HG02763 (cell line): ENCODE data around the gene SCYL1.
"Not testable (repeated sequence)": the region's sequence is repeated elsewhere in the genome, so short reads cannot be mapped to it uniquely, and the experiment has no call there.

Source experiments
- ATAC-seq: cut with Tn5 transposase; IDR thresholded peaks from one replicate; pipeline ENCODE4 v1.9.1; 2021; ENCODE audit warnings: mild to moderate bottlenecking, moderate library complexity; ENCODE audit not compliant: unreplicated experiment

Gene SCYL1

DNA sequence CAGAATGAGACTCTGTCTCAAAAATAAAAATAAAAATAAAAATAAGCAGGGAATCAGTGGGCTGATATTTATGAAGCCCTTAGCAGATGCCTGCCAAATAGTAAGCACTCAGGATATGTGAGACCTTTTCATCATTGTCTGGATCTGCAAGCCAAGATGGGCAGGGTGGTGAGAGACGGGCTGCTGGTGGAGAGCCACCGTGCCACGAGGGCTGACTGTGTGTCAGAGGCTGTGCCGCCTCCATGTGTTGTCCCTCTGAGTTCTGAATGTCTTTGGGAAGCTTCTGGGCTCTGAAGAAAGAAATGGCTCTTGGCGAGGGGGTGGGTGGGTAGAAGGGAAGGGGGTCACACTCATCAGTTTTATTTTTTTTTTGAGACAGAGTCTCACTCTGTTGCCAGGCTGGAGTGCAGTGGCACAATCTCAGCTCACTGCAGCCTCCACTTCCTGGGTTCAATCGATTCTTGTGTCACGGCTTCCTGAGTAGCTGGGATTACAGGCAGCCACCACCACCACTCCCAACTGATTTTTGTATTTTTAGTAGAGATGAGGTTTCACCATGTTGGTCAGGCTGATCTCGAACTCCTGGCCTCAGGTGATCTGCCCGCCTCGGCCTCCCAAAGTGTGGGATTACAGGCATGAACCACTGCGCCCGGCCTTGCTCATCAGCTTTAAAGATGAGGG lies 40.1 kb downstream of the SCYL1 start:
- ATAC-seq: not testable (repeated sequence)

DNA sequence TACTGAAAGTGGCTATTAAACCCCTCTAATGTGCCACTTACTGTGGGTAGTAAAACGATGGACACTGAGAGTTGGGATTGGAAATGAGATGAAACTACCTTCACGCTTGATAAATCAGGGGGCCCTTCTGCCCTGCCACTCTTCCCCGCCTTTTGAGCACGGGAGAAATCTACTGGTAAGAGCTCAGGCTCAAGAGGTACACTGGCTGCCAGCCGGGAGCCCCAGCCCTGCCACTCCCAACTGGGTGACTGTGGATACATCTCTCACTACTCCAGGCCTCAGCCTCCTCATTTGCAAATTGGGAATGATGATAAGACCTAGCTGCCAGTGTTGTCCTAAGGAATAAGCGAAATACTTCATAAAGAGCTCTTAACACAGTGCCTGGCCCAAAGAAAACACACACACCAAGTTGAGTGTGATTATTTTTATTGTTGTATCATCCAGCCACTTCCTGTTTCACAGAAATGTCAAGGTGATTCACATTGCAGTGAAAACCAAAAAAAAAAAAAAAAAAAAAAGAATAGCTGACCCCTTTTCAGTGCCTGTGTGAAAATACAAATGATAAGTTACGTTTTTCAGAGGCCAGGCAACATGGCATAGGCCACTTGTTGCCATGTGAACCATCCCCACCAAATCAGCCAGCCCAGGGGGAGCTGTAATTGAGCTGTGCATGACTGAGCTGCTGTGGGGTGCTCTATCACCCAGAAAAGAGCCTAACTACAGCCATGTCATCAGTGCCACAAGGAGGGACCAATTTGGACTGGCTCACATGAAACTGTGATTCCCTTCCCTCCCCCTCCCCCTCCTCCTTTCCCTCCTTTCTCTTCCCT lies 41.0 kb downstream of the SCYL1 start:
- no peak for ATAC-seq

DNA sequence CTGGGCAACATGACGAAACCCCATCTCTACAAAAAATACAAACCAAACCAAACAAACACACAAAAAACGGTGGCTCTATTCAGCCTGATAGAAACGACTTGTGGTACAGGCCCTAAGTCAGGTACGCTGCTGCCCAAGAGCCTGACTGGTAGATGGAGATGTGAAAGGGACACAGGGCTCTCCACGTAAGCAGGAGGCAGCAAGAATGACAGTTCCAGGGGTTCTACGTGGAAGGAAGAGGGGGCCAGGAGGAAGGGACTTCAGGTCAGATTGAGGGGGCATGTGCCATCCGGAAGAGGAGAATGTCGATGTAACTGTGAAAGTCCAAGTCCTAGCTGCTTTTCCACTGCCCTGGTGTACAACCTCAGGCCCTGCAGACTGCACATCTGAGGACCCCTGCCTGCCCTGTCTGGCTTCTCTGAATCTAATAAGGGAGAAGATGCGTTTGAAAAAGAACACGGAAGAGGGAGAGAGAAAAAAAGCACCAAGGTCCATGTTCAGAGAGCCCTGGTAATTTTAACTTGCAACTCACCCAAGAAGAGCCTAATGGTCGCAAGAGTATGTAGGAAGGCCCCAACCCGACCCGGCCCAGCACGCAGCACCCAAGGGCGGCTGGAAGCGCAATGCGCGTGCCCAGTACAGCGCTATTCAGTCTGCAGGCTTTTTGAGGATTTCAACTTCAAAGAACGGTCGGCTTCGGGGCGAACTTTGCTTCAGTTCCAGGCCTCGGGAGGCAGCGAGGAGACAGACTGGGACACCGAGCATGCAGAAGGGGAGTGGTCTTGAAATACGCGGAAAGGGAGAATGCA lies 44.5 kb downstream of the SCYL1 start:
- no peak for ATAC-seq

DNA sequence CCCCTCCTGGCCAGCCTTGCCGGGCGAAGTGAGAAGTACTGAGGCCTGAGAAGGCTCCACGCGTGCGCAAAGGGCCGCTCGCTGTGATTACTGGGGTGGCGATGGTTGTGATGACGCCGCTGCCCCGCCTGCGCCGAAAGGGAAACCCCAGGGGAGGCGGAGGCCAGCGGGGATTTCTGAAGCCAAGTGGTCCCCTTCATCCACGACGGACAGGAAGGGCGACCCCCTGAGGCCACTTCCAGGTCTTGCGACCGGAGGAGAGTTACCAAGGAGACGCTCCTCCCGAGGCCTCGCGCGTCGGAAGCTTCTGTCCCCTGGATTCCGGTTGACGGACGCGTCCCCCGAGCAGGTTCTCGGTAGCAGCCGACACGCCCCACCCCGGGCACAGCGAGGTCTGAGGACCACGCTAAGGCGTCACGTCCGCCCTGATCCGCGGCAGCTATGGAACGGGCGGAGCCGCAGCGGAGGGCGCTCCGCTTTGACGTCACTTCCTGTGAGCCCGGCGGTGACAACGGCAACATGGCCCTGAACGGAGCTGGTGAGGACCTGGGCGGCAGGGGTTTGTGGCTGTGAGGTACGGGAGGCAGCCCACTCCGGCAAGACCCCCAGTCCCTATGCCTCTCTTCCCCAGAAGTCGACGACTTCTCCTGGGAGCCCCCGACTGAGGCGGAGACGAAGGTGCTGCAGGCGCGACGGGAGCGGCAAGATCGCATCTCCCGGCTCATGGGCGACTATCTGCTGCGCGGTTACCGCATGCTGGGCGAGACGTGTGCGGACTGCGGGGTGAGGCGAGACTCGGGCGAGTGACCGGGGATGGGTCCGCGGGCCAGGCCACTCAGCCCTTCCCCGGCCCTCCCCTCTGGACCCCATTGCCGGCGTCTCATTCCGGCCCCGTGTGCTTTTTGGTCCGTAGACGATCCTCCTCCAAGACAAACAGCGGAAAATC lies 45.4 kb downstream of the SCYL1 start, which contains the start of gene ZNRD2:
TSS of gene ZNRD2 (plus strand) at position 505 of the 946 bp plus-strand sequence. CDS start at position 520, 15 bp downstream.
- ATAC-seq: peak; percentile 54

DNA sequence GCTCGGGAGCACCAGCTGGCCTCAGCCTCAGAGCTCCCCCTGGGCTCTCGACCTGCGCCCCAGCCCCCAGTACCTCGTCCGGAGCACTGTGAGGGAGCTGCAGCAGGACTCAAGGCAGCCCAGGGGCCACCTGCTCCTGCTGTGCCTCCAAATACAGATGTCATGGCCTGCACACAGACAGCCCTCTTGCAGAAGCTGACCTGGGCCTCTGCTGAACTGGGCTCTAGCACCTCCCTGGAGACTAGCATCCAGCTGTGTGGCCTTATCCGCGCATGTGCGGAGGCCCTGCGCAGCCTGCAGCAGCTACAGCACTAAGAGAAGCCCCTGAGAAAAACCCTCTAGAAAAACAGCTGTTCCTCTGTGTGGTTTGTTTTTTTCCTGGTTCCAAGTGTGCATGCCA lies 46.5 kb downstream of the SCYL1 start:
- no peak for ATAC-seq

DNA sequence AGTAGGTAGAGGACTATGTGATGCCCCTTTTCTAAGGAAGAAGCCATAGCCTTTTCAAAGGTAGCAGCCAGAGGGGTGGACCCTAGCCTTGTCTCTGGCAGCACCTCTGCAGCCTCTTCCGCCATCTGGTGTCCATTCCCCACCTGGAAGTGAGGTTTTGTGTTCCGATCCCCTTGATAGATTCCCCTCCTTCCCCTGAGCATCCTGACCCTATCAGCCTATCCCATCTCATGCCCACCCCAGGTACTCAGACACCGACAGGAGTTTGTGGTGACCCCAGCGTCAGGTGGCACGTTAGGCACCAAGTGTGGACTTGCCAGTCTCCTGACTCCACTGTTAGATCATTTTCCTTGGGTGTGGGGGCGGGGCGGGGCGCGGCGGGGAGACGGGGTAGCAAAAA lies 47.1 kb downstream of the SCYL1 start:
- no peak for ATAC-seq

DNA sequence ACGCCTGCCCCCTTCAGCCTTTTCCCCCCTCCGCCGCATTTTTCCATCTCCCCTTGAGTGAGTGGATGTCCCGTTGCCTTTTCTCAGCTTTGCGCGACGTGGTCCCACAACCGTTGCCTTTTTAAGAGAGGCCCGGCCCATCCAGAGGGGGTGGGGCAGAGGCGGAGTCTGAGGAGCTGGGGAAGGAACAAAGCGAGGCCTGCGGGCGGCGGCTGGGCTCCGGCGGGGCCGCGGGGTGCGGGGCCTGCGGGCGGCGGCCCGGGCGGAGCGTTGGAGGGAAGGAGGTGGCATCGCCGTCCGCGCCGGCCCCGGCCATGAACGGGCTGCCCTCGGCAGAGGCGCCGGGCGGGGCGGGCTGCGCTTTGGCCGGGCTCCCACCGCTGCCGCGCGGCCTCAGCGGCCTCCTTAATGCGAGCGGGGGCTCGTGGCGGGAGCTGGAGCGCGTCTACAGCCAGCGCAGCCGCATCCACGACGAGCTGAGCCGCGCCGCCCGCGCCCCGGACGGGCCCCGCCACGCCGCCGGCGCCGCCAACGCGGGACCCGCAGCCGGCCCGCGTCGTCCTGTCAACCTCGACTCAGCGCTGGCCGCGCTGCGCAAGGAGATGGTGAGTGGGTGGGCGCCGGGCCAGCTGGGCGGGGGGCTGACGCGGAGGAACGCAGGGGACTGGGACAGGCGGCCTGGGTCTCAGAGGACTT lies 47.6 kb downstream of the SCYL1 start, which contains the start of gene FAM89B:
TSS of gene FAM89B (plus strand) at position 183 of the 696 bp plus-strand sequence. CDS start at position 315, 132 bp downstream.
- ATAC-seq: no peak

DNA sequence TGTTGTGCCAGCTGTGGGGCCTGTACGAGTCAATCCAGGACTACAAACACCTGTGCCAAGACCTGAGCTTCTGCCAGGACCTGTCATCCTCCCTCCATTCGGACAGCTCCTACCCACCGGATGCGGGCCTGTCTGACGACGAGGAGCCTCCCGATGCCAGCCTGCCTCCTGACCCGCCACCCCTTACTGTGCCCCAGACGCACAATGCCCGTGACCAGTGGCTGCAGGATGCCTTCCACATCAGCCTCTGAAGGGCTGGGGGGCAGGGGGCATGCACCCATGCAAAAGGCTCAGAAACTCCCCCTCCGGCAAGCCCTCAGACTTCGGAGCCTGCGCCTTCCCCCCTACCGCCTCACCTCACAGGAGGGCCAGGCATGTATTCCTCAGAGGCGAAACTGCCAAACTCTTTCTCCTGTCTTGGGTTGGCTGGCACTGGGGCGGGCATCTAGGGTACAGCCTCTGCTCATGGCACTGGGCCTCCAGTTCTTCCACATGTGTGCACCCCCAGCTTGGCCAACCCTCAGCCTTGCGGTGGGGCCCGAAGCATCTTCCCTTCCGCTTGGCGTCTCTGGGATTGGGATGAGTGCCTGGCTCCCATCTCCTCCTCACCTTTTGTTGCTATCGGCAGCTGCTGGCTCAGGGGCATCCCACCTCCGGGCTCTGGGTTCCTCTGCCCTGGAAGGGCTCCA lies 48.7 kb downstream of the SCYL1 start:
- ATAC-seq: no peak

DNA sequence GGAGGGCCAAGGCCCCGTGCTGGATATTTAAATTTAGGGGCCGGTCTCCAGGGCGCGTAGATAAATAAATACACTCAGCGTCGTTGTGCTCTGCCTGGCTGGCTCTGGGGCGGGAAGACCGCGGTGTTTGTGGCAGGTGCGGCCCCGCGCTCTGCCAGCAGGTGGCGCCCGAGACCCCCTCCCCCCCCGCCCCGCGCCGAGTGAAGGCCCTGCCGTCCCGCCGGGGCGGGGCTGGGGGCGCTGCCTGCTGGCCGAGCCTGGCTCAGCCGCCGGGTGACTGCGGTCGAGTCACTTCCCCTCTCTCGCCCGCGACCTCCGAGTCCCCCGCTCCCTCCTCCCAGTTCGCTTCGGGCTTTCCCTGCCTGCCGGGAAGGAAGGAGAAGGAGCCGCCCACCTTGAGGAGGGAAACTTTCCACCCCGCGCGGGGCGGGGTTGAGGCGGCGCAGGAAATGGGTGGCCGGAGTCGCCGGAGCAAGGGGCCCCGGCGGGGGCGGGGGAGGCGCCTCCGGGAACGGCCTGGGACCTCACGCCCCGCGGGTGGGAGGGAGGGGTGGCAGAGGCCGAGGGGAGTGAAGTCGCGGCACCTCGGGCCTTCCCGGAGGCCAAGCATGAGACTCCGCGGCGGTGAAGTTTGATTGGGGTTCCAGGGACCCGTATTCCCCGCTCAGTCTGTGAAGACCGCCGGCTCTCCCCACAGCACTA lies 49.4 kb downstream of the SCYL1 start:
- peak; percentile 36 for ATAC-seq

DNA sequence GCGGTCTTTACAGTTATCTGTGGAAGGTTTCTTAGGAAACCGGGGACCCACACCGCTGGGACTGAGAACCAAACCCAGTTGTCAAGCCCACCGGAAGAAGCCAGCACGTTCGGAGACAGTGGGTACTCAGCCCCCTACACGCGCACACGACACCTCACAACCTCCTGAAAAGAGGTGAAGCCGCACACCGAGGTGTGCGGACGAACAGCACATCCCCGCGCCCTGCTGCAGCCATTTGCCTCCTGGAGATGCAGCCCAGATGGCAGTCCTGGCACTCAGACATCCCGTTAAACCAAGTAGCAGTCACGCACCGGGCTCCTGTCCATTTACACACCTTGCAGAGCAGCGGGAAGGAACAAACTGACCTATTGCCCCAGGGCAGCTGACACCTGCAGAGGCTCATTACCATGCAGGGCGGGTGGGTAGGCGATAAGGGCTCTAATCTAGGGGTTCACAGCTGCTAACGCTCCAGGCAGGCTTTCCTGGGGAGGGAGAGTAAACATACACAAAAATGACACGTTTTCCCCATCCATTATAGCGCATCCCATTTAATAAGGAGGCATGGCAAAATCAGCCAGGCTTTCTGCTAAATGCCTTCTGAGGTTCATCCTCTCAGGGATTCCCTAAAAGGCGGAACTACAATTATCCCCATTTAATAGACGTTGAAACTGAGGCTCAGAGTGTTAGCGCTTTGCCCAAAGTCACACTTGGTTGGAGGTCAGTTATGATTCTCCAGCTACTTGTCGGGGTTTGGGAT lies 50.1 kb downstream of the SCYL1 start:
- ATAC-seq: no peak

DNA sequence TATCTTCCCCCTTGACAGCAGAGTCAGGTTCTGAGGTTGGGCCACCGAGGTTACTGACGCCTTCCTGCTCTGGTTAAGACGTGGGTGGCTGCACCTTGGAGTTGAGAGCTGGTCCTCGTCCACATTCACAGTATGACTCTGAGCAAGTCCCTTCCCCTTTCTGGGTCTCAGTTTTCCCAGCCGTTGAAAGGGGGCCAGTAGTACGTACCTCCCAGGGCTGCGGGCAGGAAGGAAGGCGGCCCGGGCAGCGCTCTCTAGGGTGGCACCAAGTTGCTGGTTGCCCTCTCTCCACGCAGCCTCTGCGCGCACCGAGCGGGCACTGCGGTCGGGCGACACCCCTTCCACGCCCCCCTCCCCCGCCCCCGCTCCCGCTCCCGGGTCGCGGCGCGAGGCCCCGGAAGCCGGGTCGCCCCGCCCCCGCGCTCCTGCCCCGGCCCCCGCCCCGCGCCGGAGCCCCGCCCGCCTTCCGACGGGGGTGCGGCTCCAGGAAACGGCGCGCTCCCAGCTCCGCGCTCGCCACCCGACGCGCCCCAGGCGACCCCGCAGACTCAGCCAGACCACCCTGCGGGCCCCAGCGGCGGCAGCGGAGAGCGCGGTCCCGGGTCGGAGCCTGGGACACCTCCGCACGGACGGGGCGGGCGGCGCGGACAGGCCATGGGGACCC lies 50.8 kb downstream of the SCYL1 start, which contains the start of gene EHBP1L1:
TSS of gene EHBP1L1 (plus strand) at position 486 of the 664 bp plus-strand sequence. CDS start 250 bp downstream, outside the sequence.
- ATAC-seq: peak; percentile 28

DNA sequence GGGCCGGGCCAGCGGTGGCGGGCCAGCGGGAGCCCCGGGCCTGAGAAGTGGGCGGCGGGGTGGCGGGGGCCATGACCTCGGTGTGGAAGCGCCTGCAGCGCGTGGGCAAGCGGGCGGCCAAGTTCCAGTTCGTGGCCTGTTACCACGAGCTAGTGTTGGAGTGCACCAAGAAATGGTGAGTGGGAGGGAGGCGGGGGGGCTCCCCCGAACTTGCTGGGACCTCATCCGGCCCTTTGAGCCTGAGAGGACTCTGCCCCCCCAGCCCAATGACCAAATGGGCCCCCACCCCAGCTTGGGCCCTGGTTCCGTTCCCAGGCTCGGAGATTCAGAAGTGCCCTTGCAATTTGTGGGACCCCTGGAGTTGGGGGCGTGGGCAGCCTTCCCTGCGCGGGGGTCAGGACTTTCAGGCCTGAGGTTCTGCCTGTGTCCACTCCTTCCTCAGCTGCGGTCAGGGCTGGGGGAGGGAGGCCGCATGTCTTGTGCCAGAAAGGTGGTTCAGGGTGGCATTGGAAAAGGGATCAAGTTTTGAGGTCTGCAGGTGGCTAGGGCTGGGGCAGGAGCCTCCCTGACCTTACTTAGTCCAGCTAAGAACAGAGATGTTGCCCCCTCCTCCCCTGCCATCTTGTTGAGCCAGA lies 51.5 kb downstream of the SCYL1 start:
- ATAC-seq: no peak

DNA sequence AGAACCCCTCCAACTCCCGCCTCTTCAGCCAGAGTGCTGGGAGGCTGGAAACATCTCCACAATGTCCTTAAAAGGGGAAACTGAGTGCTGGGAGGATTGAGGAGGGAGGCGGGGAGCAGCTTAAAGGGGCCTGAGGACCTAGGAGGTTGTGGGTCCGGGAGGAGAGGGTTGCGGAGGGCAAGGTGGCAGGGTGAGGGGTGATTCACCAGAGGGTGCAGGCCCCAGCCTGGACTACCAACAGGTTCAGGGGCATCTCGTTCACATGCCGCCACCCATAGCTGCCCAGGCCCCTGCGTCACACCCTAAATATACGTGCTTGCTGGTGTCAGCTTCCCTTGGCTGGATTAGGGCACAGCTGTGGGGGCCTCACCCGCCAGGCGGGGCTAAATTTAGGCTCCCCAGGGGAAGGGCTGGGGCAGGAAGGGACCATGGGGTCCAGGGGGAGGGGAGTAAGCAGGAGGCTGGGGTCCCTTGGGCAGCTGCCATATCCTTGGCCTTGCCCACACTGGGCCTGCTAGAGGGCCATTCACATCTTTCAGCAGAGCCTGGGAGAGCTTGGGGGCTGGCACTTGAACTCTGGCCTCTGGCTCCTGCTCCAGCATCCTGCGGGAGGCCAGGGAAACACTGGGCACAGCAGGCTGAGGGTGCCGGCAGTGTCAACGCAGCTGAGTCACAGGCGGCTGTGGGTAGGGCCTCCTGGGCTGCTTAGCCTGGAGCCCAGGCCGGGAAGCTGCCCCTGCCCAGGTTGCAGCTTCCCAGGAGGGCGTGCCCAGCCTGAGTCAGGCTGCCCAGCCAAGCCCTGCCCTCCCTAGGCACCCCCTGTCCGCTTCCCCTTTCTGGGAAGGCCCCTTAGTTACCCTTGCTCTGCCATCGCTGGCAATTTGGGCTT lies 52.2 kb downstream of the SCYL1 start:
- no peak for ATAC-seq

DNA sequence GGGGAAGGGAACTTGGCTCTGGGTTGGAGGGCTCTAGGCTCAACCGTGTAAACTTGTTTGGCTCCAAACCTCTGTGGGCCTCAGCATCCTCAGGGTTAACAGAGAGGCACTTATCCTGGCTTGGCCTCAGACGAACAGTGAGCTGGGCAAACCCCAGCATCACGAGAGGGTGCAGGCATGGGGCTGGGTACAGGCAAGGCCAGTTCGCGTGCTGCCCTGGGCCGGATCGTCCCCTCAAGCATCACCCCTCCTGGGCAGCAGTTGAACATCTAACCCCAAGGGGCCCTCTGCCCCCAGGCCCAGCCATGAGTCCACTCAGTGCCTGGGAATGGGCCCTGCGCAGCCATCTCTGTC lies 52.9 kb downstream of the SCYL1 start:
- ATAC-seq: no peak

DNA sequence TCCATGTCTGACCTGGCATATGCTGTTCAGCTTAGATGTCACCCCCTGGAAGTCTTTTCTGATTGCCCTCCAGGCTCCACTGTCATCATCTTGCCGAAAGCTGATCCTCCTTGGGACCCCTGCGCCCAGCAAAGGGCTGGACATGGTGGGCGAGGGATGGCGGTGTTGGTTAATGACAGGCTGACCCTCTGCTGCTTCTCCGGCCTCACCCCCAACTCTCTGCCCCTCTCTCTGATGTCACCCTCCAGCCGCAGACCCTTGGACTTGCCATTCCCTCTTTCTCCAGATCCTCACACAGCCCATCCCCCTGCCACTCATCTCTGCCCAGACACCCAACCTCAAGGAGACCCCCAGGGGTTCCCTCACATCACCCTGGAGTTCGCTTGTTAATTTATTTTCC lies 53.3 kb downstream of the SCYL1 start:
- no peak for ATAC-seq

DNA sequence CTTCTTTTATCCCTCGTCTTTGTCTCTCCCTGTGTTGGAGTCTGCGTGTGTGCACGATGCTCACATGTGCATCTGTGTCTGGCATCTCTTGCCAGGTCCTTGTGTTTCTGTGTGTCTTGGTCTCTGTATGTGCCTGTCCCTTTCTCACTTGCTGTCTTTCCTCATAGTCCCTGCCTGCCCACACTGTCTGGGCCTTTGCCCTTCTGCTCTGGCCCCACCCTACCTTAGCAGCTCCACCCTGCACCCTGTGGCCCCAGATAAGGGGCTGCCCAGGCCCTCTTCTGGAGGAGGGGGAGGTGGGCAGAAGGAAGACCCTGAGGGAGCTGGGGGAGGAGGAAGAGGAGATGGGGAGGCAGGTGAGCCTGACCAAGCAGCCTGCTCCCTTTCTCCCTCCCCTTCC lies 53.8 kb downstream of the SCYL1 start:
- ATAC-seq: no peak
